ENCODE results near the gene SAMD3.

Gene SAMD3

DNA sequence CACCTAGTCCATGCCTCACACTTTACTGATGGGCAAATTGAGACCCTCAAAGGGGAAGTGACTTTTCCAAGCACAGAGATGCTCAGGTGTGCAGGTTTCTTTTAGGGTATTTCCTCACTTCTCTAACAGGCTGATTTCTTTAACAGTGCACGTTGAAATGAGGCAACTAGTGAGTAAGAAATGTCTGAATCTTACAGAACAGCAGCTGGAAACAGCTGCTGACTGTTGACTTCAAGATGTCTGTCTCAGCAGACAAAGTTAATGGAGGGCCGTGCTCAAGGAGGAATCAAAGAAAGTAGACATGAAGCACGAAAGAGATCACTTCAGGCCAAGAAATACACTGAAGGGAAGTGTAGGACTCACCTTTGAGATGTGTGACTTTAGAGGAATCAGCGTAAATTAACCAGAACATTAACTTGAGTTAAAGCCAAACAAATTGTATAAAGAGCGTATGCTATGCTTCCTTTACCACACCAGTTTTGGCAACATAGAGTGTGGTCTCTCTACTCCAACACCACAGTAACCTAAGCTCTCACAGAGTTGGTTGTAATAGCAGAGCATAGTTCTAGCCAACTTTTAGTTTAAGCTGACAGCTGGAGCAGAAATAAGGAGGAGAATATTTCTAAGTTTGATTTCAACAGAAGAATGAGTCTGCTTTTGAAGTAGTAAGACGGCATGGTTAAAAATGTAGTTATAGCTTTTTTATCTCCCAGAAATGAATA is 60.9 kb downstream of the SAMD3 start:
- TF ChIP-seq, protein P1, sequence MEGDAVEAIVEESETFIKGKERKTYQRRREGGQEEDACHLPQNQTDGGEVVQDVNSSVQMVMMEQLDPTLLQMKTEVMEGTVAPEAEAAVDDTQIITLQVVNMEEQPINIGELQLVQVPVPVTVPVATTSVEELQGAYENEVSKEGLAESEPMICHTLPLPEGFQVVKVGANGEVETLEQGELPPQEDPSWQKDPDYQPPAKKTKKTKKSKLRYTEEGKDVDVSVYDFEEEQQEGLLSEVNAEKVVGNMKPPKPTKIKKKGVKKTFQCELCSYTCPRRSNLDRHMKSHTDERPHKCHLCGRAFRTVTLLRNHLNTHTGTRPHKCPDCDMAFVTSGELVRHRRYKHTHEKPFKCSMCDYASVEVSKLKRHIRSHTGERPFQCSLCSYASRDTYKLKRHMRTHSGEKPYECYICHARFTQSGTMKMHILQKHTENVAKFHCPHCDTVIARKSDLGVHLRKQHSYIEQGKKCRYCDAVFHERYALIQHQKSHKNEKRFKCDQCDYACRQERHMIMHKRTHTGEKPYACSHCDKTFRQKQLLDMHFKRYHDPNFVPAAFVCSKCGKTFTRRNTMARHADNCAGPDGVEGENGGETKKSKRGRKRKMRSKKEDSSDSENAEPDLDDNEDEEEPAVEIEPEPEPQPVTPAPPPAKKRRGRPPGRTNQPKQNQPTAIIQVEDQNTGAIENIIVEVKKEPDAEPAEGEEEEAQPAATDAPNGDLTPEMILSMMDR (IDR thresholded peaks at IDR 0.05; ENCODE audit: control extremely low read depth, extremely low read depth, low read depth, missing control alignments) = no peak
- CTCF ChIA-PET = interaction anchor here (1.6 to 2.1 kb wide), 2 partner anchors 12 to 15 kb away, joined by 3 to 7 read pairs; no protein-coding TSS in a partner anchor
- POLR2A ChIA-PET = no interaction called here
- DNase-seq (ENCODE audit: extremely low spot score) = no peak

- POLR2A ChIA-PET = no interaction called here
- no peak for DNase-seq (ENCODE audit: extremely low spot score)
- CTCF ChIA-PET = interaction anchor here (1.4 kb wide), 1 partner anchor 16 kb away, joined by 3 read pairs; no protein-coding TSS in a partner anchor
- TF ChIP-seq, protein P1 (IDR thresholded peaks at IDR 0.05; ENCODE audit: control extremely low read depth, extremely low read depth, low read depth, missing control alignments) = no peak
Observed at GRCh38 chr6:130159956-130160355, 62.8 kb downstream of the SAMD3 start.

- DNase-seq (ENCODE audit: extremely low spot score) = no peak
- CTCF ChIA-PET = no interaction called here
- POLR2A ChIA-PET = no interaction called here
- TF ChIP-seq, protein P1 (IDR thresholded peaks at IDR 0.05; ENCODE audit: control extremely low read depth, extremely low read depth, low read depth, missing control alignments) = no peak
Observed at GRCh38 chr6:130158548-130158947, 64.2 kb downstream of the SAMD3 start.

GRCh38 chr6:130158056-130158455 is 64.7 kb downstream of the SAMD3 start:
- TF ChIP-seq, protein P1 (IDR thresholded peaks at IDR 0.05; ENCODE audit: control extremely low read depth, extremely low read depth, low read depth, missing control alignments) = no peak
- no peak for DNase-seq (ENCODE audit: extremely low spot score)
- ChIA-PET POLR2A (no interaction called here), CTCF (no interaction called here)

GRCh38 chr6:130156908-130157307 is 65.8 kb downstream of the SAMD3 start:
- TF ChIP-seq, protein P1 (IDR thresholded peaks at IDR 0.05; ENCODE audit: control extremely low read depth, extremely low read depth, low read depth, missing control alignments) = no peak
- ChIA-PET CTCF (no interaction called here), POLR2A (no interaction called here)
- DNase-seq (ENCODE audit: extremely low spot score) = no peak

DNA sequence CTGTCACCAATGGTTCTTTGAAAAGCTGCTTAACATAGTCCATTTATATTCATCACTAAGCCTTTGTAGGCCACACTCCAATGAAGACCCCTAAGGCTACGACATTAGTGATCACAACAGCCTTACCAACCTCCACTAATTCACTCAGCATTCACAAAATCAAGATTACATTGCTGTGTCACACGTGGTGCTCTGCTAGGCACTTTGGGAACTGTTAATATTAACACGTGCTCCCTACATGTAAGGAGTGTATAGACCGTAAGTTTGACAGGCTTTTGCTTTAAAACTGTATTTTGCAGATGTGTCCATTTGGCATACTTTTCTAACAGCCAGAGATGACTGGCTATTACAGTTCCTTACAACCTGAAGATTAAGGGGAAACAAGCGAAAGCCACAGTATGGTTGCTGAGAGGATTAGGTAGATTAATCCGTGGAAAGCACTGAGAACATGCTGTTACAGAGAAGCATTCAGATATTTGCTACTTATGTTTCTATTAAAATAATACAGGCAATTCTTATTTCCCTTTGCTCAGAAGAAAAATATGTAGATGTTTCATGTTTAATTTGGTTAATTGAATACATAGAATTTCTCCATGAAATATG is 69.7 kb downstream of the SAMD3 start:
- DNase-seq (ENCODE audit: extremely low spot score) = no peak
- ChIA-PET CTCF (no interaction called here), POLR2A (interaction anchor here (0.6 kb wide), 1 partner anchor 38 kb away, joined by 3 read pairs; no protein-coding TSS in a partner anchor)
- TF ChIP-seq, protein P1 (IDR thresholded peaks at IDR 0.05; ENCODE audit: control extremely low read depth, extremely low read depth, low read depth, missing control alignments) = no peak
